GM12874 (cell line): Measurements from ENCODE around the gene EGFR.

Experiments
- TF ChIP-seq, protein P1 (sequence below): IDR thresholded peaks from 2 replicates; pipeline ENCODE4 v1.5.1; 2011; ENCODE audit warnings: low read depth, mild to moderate bottlenecking, control low read depth, low read length, moderate library complexity; ENCODE audit not compliant: insufficient read depth

EGFR gene

GRCh38 chr7:55044371-55044717, 25.5 kb downstream of the EGFR start:
- TF ChIP-seq, protein P1, sequence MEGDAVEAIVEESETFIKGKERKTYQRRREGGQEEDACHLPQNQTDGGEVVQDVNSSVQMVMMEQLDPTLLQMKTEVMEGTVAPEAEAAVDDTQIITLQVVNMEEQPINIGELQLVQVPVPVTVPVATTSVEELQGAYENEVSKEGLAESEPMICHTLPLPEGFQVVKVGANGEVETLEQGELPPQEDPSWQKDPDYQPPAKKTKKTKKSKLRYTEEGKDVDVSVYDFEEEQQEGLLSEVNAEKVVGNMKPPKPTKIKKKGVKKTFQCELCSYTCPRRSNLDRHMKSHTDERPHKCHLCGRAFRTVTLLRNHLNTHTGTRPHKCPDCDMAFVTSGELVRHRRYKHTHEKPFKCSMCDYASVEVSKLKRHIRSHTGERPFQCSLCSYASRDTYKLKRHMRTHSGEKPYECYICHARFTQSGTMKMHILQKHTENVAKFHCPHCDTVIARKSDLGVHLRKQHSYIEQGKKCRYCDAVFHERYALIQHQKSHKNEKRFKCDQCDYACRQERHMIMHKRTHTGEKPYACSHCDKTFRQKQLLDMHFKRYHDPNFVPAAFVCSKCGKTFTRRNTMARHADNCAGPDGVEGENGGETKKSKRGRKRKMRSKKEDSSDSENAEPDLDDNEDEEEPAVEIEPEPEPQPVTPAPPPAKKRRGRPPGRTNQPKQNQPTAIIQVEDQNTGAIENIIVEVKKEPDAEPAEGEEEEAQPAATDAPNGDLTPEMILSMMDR = no peak

GRCh38 chr7:55044791-55045190, 26.0 kb downstream of the EGFR start:
- TF ChIP-seq, protein P1 = no peak

- TF ChIP-seq, protein P1 = no peak
Measured at GRCh38 chr7:55046582-55047342, 27.9 kb downstream of the EGFR start.

DNA sequence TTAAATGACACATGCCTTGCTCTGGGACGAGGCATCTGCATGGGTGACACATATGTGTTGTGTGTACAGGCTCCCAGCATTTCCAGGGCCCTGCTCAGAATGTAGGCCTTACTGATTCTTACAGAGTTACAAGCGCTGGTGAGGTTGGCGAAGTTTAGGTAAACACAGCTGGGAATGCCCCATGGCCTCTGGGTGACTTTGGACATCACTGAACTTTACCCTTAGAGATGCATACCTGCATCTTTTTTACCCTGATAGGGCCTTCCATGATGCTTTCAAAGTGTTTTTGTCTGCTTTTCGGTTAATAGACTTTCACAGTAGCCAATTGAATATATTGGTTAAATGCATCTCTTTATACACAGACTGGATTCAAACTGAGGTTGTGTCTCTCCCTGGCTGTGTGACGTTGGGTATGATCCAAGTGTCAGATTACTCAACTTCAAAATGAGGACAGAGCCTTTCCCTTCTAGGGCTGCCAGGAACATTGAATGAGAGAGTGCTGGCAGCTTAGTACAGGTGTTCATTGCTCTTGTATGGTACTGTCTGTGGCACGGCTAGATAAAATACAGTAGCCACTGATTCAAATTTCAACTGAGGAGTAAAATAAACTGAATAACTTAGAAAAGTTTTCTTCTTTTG, 29.5 kb downstream of the EGFR start:
- TF ChIP-seq, protein P1 = no peak

GRCh38 chr7:55050281-55050680, 31.5 kb downstream of the EGFR start:
- TF ChIP-seq, protein P1 = no peak

GRCh38 chr7:55052081-55052480, 33.3 kb downstream of the EGFR start:
- TF ChIP-seq, protein P1 = no peak

DNA sequence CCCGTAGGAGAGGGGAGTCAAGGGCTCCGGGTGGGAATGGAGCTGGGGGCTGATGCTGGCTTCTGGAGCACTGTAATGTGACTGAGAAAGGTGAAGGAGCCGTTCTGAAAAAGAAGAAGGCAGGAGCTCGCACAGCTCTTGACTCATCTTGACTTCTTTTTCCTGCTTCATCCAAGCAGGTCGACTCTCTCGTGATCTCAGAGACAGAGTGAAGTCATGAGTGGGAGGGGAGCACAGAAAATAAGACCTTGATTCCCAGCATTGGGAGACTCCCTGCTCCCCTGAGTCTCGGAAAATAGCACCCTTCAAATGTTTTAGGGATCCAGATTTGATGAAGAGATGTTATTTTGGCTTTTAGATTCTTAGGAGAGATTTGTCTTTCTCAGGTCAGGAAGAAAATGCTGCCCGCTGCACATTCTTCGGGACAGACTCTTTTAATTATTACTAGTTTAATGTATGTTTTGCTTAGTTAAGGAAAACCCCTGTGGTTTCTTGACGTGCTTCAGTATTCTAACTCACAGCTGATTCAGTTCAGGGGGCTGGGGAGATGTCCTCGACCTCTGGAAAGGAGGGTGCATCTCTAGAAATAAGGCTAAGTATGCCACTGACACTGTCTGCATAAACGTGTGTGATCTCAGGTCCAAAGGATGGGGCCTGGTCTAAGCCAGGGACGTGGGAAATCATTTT, 34.1 kb downstream of the EGFR start:
- TF ChIP-seq, protein P1 = no peak
